ENCODE measurements around the gene NPAS1. TPM values are rescaled to one million over a fixed set of nuclear protein-coding genes. Genes with fewer than 3 reads are reported as not detected.
A peak's percentile ranks its signal among the peaks of the same experiment; 100 is the strongest.

The NPAS1 gene
- total RNA-seq, 1 experiment from 2014 or later: 1.4 TPM

DNA sequence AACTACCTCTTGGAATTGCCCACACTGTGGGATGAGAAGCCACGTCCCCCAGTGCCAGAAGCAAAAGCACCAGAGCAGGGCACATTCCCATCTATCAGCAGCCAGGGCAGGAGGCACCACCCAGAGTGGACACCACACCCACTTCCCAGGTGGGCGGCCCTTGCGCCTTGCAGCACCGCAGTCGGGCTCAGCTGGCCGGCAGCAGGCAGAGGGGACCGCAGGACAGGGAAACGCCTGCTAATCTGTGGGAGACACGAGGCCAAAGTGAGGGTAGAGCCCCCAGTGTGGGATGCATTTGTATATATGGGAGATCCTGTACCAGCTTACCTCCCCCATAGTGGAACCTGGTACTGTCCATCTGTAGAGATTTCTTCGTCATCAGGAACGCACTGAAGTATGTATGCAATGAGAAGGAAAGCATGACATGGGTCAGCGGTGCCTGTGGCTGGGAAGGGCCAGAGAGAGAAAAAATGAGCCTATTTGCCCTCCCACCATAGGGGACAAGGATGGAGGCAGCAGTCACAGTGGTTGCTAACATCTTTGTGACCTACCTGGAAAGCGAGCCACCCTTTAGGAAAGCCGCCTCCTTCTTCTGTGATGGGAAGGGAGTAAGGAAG lies 30.9 kb upstream of the NPAS1 start:
- no peak overlapping the region for H2AFZ ChIP-seq
- H3K27ac ChIP-seq: no peak overlapping the region
- H3K79me2 ChIP-seq (ENCODE audit: low read depth): peaks cover 28% of the 10 kb centered on the region
- peaks cover 11% of the 10 kb centered on the region for H3K4me1 ChIP-seq (replicated peaks; ENCODE audit: insufficient read depth)
- ChIA-PET POLR2A (ENCODE audit: unreplicated experiment) (interaction anchor here (0.6 kb wide), 1 partner anchor 25 kb away, joined by 13 read pairs; no protein-coding TSS in a partner anchor), CTCF (no interaction called here)
- H3K36me3 ChIP-seq (ENCODE audit: low read depth): 0 out of 2 replicates have a peak, but pooled peaks cover 11% of the 10 kb centered on the region
- H3K4me2 ChIP-seq: no peak overlapping the region
- no peaks in the 10 kb centered on the region for H3K27me3 ChIP-seq (ENCODE audit: insufficient read depth, low read depth)
- no peaks in the 10 kb centered on the region for H3K9me3 ChIP-seq (ENCODE audit: insufficient read depth, low read depth)
- H4K20me1 ChIP-seq (ENCODE audit: insufficient read depth): peaks cover 28% of the 10 kb centered on the region
- DNase-seq: no peak
- TF ChIP-seq CTCF (conservative IDR thresholded peaks at IDR 0.05): no peak
- TF ChIP-seq EZH2 (IDR thresholded peaks at IDR 0.05; ENCODE audit: low read depth): no peak
- no peak overlapping the region for H3K4me3 ChIP-seq
- H3F3A ChIP-seq (ENCODE audit: insufficient read depth, low read depth): peaks cover 10% of the 10 kb centered on the region; the same call in 1 of the 2 replicates
- intact Hi-C loops (cut with micrococcal nuclease; ENCODE audit: unreplicated experiment): no loop called here
- BruUV-seq (replicated peaks): no TSS peak
- no peaks in the 10 kb centered on the region for H3K9me2 ChIP-seq (ENCODE audit: insufficient read depth)

- no peaks in the 10 kb centered on the region for H3K27me3 ChIP-seq (ENCODE audit: insufficient read depth, low read depth)
- TF ChIP-seq EZH2 (IDR thresholded peaks at IDR 0.05; ENCODE audit: low read depth): no peak
- peak; percentile 93 for TF ChIP-seq CTCF (conservative IDR thresholded peaks at IDR 0.05)
- H3K9me3 ChIP-seq (ENCODE audit: insufficient read depth, low read depth): no peaks in the 10 kb centered on the region
- ChIA-PET POLR2A (ENCODE audit: unreplicated experiment) (interaction anchor here (0.6 kb wide), 1 partner anchor 203 kb away, joined by 6 read pairs; the partner anchor contains the start of gene SLC1A5), CTCF (interaction anchor here (0.6 to 1.8 kb wide), 2 partner anchors 135 to 151 kb away, joined by 3 to 6 read pairs; no protein-coding TSS in a partner anchor)
- H3K79me2 ChIP-seq (ENCODE audit: low read depth): 0 out of 2 replicates have a peak, but pooled peaks cover 7% of the 10 kb centered on the region
- intact Hi-C loops (cut with micrococcal nuclease; ENCODE audit: unreplicated experiment): loop anchor here (1.0 to 10.0 kb wide), 2 partner anchors 135 to 236 kb away; no protein-coding TSS in a partner anchor
- H3K36me3 ChIP-seq (ENCODE audit: low read depth): 0 out of 2 replicates have a peak, but pooled peaks cover 11% of the 10 kb centered on the region
- H3K4me1 ChIP-seq (replicated peaks; ENCODE audit: insufficient read depth): no peaks in the 10 kb centered on the region
- no peak overlapping the region for H3K4me2 ChIP-seq
- peak; percentile 61 to 74 for DNase-seq
- no peak overlapping the region for H3K27ac ChIP-seq
- peaks cover 4% of the 10 kb centered on the region; the same call in 1 of the 2 replicates for H3F3A ChIP-seq (ENCODE audit: insufficient read depth, low read depth)
- no TSS peak for BruUV-seq (replicated peaks)
- H2AFZ ChIP-seq: no peak overlapping the region
- peaks cover 14% of the 10 kb centered on the region; the same call in 1 of the 2 replicates for H4K20me1 ChIP-seq (ENCODE audit: insufficient read depth)
- no peaks in the 10 kb centered on the region for H3K9me2 ChIP-seq (ENCODE audit: insufficient read depth)
- H3K4me3 ChIP-seq: no peak overlapping the region
Measured at GRCh38 chr19:46990991-46991676, 28.5 kb upstream of the NPAS1 start.

DNA sequence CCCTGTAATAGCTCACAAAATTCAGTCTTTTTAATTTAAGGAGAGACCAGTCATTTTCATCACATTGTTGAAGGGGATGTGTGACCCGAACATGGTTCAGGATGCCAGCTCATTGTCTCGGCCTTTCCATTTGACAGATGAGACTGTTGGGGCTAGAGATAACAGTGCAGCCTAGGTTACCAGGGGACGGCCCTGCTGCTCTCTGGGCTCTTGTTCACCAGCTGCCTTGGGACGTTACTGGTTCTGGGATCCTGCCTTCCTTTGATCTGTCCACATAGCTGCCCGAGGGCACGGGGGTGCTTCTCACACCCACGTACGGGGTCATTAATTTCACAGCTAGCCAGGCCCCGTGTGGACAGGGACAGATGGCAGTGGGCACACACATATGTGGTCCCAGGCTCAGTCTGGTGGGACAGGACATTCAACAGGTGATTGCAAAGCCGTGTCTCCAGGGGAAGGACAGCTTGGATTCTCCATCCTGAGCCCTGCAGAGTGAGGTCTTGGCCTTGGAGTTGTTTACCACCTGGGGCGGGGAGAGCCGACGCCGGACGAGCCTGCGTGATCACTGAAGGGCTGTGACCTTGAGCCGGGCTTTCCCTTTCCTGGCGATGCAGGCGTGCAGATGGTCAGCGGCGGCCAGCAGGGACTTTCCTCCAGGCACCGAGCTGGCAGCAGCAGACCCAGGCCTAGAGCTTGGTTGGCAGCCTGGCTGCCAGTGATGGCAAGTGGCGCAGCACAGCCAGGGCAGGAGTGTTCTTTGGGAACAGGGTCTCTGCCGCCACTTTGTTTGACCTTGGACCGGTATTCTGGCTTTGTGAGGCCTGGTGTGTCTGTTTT lies 26.7 kb upstream of the NPAS1 start:
- no peaks in the 10 kb centered on the region; the same call in 1 of the 2 replicates for H3F3A ChIP-seq (ENCODE audit: insufficient read depth, low read depth)
- ChIA-PET CTCF (interaction anchor here (0.6 kb wide), 1 partner anchor 28 kb away, joined by 3 read pairs; no protein-coding TSS in a partner anchor), POLR2A (ENCODE audit: unreplicated experiment) (no interaction called here)
- DNase-seq: no peak
- H4K20me1 ChIP-seq (ENCODE audit: insufficient read depth): 0 out of 2 replicates have a peak, but pooled peaks cover 9% of the 10 kb centered on the region
- H2AFZ ChIP-seq: no peak overlapping the region
- H3K36me3 ChIP-seq (ENCODE audit: low read depth): 0 out of 2 replicates have a peak, but pooled peaks cover 10% of the 10 kb centered on the region
- no TSS peak for BruUV-seq (replicated peaks)
- H3K79me2 ChIP-seq (ENCODE audit: low read depth): 0 out of 2 replicates have a peak, but pooled peaks cover 7% of the 10 kb centered on the region
- H3K27ac ChIP-seq: no peak overlapping the region
- no peak overlapping the region for H3K4me3 ChIP-seq
- no peaks in the 10 kb centered on the region for H3K9me3 ChIP-seq (ENCODE audit: insufficient read depth, low read depth)
- no peaks in the 10 kb centered on the region for H3K9me2 ChIP-seq (ENCODE audit: insufficient read depth)
- no peaks in the 10 kb centered on the region for H3K27me3 ChIP-seq (ENCODE audit: insufficient read depth, low read depth)
- no peak overlapping the region for H3K4me2 ChIP-seq
- TF ChIP-seq CTCF (conservative IDR thresholded peaks at IDR 0.05): no peak
- no peak for TF ChIP-seq EZH2 (IDR thresholded peaks at IDR 0.05; ENCODE audit: low read depth)
- H3K4me1 ChIP-seq (replicated peaks; ENCODE audit: insufficient read depth): no peaks in the 10 kb centered on the region
- intact Hi-C loops (cut with micrococcal nuclease; ENCODE audit: unreplicated experiment): loop anchor here (10.0 kb wide), 1 partner anchor 238 kb away; no protein-coding TSS in a partner anchor

Measured in PC-9 (cell line).